K562 (cell line): ENCODE data around the gene OVCA2. TPM values are rescaled to one million over a fixed set of nuclear protein-coding genes. Genes with fewer than 3 reads are reported as not detected.

Experiments
- CSDE1 ChIP-seq, 2 experiments: fragments of 450-650 bp; IDR thresholded peaks; 2 replicates each; pipeline ENCODE4 v1.6.1; 2016; ENCODE audit warnings: mild to moderate bottlenecking in 1 of 2
- DIDO1 ChIP-seq: fragments of 450-650 bp; IDR thresholded peaks from 2 replicates; pipeline ENCODE4 v1.6.1; 2016; ENCODE audit warnings: low read depth, missing biosample characterization, missing genetic modification characterization
- FUS ChIP-seq: fragments of 200-400 bp; formaldehyde crosslinking; optimal IDR thresholded peaks from 2 replicates; pipeline ENCODE3; 2017; ENCODE audit warnings: low read depth, low read length
- HDGF ChIP-seq: fragments of 450-650 bp; IDR thresholded peaks from 2 replicates; pipeline ENCODE4 v1.6.1; 2016
- HMGN3 ChIP-seq: IDR thresholded peaks from 2 replicates; pipeline ENCODE4 v1.6.1; 2011; ENCODE audit warnings: borderline replicate concordance, low read depth, mild to moderate bottlenecking, mixed read lengths, low read length; ENCODE audit not compliant: insufficient read length; ENCODE audit errors: extremely low read depth
- IRF9 ChIP-seq: fragments of 450-650 bp; IDR thresholded peaks from 2 replicates; pipeline ENCODE4 v1.6.1; 2016; ENCODE audit warnings: missing biosample characterization, missing genetic modification characterization
- JUND ChIP-seq, 2 experiments: IDR thresholded peaks; 2 replicates in 1 of 2; 3 replicates in 1 of 2; pipeline ENCODE4 v1.6.1; 2011; ENCODE audit warnings: borderline replicate concordance in 2 of 2, low read depth in 2 of 2, low read length in 2 of 2, improper control_type of control experiment in 1 of 2, missing biosample characterization in 1 of 2, missing genetic modification characterization in 1 of 2, missing genetic modification reagents in 1 of 2
- MAX ChIP-seq: sonication (generic); formaldehyde crosslinking; IDR thresholded peaks from 2 replicates; pipeline ENCODE4 v1.9.0; 2022; ENCODE audit warnings: mild to moderate bottlenecking, missing genetic modification reagents
- MTF1 ChIP-seq: fragments of 250-450 bp; sonication (Bioruptor Pico); IDR thresholded peaks from 2 replicates; pipeline ENCODE4 v1.9.0; 2021; ENCODE audit warnings: moderate library complexity, mild to moderate bottlenecking, inconsistent platforms, borderline replicate concordance
- NR3C1 ChIP-seq: sonication (generic); formaldehyde crosslinking; IDR thresholded peaks from 2 replicates; pipeline ENCODE4 v1.8.1; 2022; ENCODE audit warnings: missing genetic modification reagents
- PRDM10 ChIP-seq: fragments of 450-650 bp; IDR thresholded peaks from 2 replicates; pipeline ENCODE4 v1.6.1; 2018; ENCODE audit not compliant: partially characterized antibody
- RAD21 ChIP-seq, 2 experiments: fragments of 250-450 bp in 1 of 2; fragments of 450-650 bp in 1 of 2; sonication (Bioruptor Pico) in 1 of 2; formaldehyde crosslinking in 1 of 2; IDR thresholded peaks in 1 of 2; conservative IDR thresholded peaks in 1 of 2; 2 replicates each; pipeline versions ENCODE4 v1.4.0 to v1.8.0; 2020 to 2022; ENCODE audit warnings: mild to moderate bottlenecking in 2 of 2, moderate library complexity in 1 of 2
- RB1 ChIP-seq: fragments of 450-650 bp; IDR thresholded peaks from 2 replicates; pipeline ENCODE4 v1.6.1; 2017; ENCODE audit warnings: low read depth, mild to moderate bottlenecking
- RREB1 ChIP-seq: fragments of 250-450 bp; sonication (Bioruptor Pico); IDR thresholded peaks from 2 replicates; pipeline ENCODE4 v1.4.0; 2020
- ZFP1 ChIP-seq: fragments of 450-650 bp; formaldehyde crosslinking; IDR thresholded peaks from 2 replicates; pipeline ENCODE4 v1.4.0; 2020; ENCODE audit warnings: mild to moderate bottlenecking, mixed read lengths
- ZNF24 ChIP-seq: fragments of 450-650 bp; IDR thresholded peaks from 2 replicates; pipeline ENCODE4 v1.6.1; 2016
- ZNF77 ChIP-seq: fragments of 250-450 bp; sonication (Bioruptor Pico); IDR thresholded peaks from 2 replicates; pipeline ENCODE4 v1.5.0; 2020
- polyA plus RNA-seq, 8 experiments: library from polyadenylated mRNA; depleted of rRNA in 4 of 8; stranded (reverse) in 5 of 8; unstranded in 3 of 8; fragments of >200 nt; fragmentation: Nextera tagmentation in 2 of 8; fragmentation: Illumina TruSeq in 1 of 8; extraction: Ambion mirVana in 2 of 8; extraction: Trizol in 1 of 8; gene quantifications; 2 replicates each; pipeline versions ENCODE4 v1.2.1 to v1.2.3, GENCODE V29; 2011 to 2014; ENCODE audit warnings: inconsistent platforms in 1 of 8, missing spikeins in 1 of 8
- total RNA-seq, 7 experiments: library from RNA; depleted of rRNA in 6 of 7; stranded (reverse); fragments of >200 nt in 6 of 7; fragmentation: Illumina TruSeq in 2 of 7; extraction: Trizol in 2 of 7; gene quantifications; 2 replicates each; pipeline versions ENCODE4 v1.2.1 to v1.2.3, GENCODE V29; 2011 to 2021; ENCODE audit warnings: low replicate concordance in 1 of 7

Gene OVCA2
- total and polyA plus RNA-seq, 9 of the 15 experiments (the other 6 are each of a cell fraction or from before 2014, with no cell fraction given) = 3.0 to 23.7 (median 14.1) TPM

- TF ChIP-seq IRF9 (no peak), HMGN3 (no peak), ZFP1 (CRISPR knock-in tag) (no peak), HDGF (no peak), ZNF77 (CRISPR knock-in tag) (no peak), PRDM10 (no peak), CSDE1 (IDR thresholded peaks at IDR 0.05) (no peak), NR3C1 (CRISPR knock-in tag) (no peak), RREB1 (no peak), RB1 (no peak; the same call in 1 of the 2 replicates), ZNF24 (no peak), FUS (no peak), RAD21 (CRISPR knock-in tag; conservative IDR thresholded peaks at IDR 0.05 in 1 of 2, IDR thresholded peaks at IDR 0.05 in 1 of 2) (peak in 1 of 2 experiments; percentile 66; a peak in 2 of 4 replicates), MTF1 (no peak), DIDO1 (tag) (no peak), MAX (CRISPR knock-in tag) (no peak), JUND (IDR thresholded peaks at IDR 0.05; ENCODE audit: borderline replicate concordance, low read depth, low read length) (peak; percentile 76), JUND (tag; IDR thresholded peaks at IDR 0.05; ENCODE audit: borderline replicate concordance, low read depth, low read length) (peak; percentile 76; the same call in 1 of the 3 replicates)
Observed at GRCh38 chr17:2064980-2065785, 23.4 kb downstream of the OVCA2 start (continued).
